NCI-H1930 (cell line): Measurements from ENCODE around the gene CSF3R.
"Not testable (repeated sequence)": the region's sequence is repeated elsewhere in the genome, so short reads cannot be mapped to it uniquely, and the experiment has no call there.

Experiments used
- DNase-seq, 2 experiments: peaks; one replicate each; lab custom pipeline; 2025; lab: John Stamatoyannopoulos, UW

Gene CSF3R

GRCh38 chr1:36481771-36482723 is 666 bp downstream of the CSF3R start:
- DNase-seq: no peak

- DNase-seq: no peak
These were observed 1.6 kb downstream of the CSF3R start for GRCh38 chr1:36481091-36481490.

- DNase-seq: no peak
These were observed 2.6 kb downstream of the CSF3R start for GRCh38 chr1:36480161-36480560.

GRCh38 chr1:36479505-36480051 is 3.1 kb downstream of the CSF3R start:
- DNase-seq: no peak

- not testable (repeated sequence) for DNase-seq
These were observed 5.1 kb downstream of the CSF3R start for GRCh38 chr1:36477615-36478014.

- DNase-seq: no peak
These were observed 5.8 kb downstream of the CSF3R start for GRCh38 chr1:36476945-36477344.

- DNase-seq: no peak
These were observed 6.7 kb downstream of the CSF3R start for GRCh38 chr1:36475910-36476604.

- DNase-seq: no peak
These were observed 7.4 kb downstream of the CSF3R start for GRCh38 chr1:36475341-36475740.

- no peak for DNase-seq
These were observed 10.1 kb downstream of the CSF3R start for GRCh38 chr1:36472656-36473055.

GRCh38 chr1:36471830-36472641 is 10.7 kb downstream of the CSF3R start:
- DNase-seq: no peak

GRCh38 chr1:36469163-36469562 is 13.6 kb downstream of the CSF3R start:
- DNase-seq: no peak

- DNase-seq: no peak
These were observed 14.8 kb downstream of the CSF3R start for GRCh38 chr1:36467700-36468455.

- no peak for DNase-seq
These were observed 15.7 kb downstream of the CSF3R start for GRCh38 chr1:36467027-36467410.

- no peak for DNase-seq
These were observed 16.2 kb downstream of the CSF3R start for GRCh38 chr1:36466370-36467026.

- no peak for DNase-seq
These were observed 16.9 kb downstream of the CSF3R start for GRCh38 chr1:36465731-36466369.

GRCh38 chr1:36464605-36465393 is 17.9 kb downstream of the CSF3R start:
- DNase-seq: no peak

GRCh38 chr1:36463803-36464604 is 18.7 kb downstream of the CSF3R start, which contains the start of gene MRPS15:
Gene MRPS15, minus strand, starts transcription at chr1:36464384. Its CDS starts 109 bp downstream, at chr1:36464275.
- DNase-seq: peak; percentile 87 to 89

- no peak for DNase-seq
These were observed 19.3 kb downstream of the CSF3R start for GRCh38 chr1:36463463-36463802.

- no peak for DNase-seq
These were observed 23.8 kb downstream of the CSF3R start for GRCh38 chr1:36458910-36459309.
